Adipocyte (in vitro differentiated cells): ENCODE data around the gene CPZ.

ENCODE experiments used
- DNase-seq: peaks from one replicate; pipeline ENCODE4 v3.0.0-alpha.2; 2015; ENCODE audit warnings: low read depth
- H3K27me3 ChIP-seq: replicated peaks from 2 replicates; pipeline ENCODE4 v1.7.0; 2013; ENCODE audit warnings: mild to moderate bottlenecking, low read length, moderate library complexity; ENCODE audit not compliant: control insufficient read depth, insufficient read depth
- H3K36me3 ChIP-seq: 2 replicates; pipeline ENCODE4 v1.7.0; 2013; ENCODE audit warnings: low read length, mild to moderate bottlenecking, moderate library complexity; ENCODE audit not compliant: control insufficient read depth, insufficient read depth, severe bottlenecking
- H3K4me1 ChIP-seq: 2 replicates; pipeline ENCODE4 v1.7.0; 2013; ENCODE audit warnings: mild to moderate bottlenecking, low read length, moderate library complexity; ENCODE audit not compliant: control insufficient read depth, insufficient read depth
- H3K4me3 ChIP-seq: 2 replicates; pipeline ENCODE4 v1.7.0; 2013; ENCODE audit warnings: mild to moderate bottlenecking, low read length, moderate library complexity
- H3K9ac ChIP-seq: 2 replicates; pipeline ENCODE4 v1.7.0; 2013; ENCODE audit warnings: mild to moderate bottlenecking, low read length, moderate library complexity
- H3K9me3 ChIP-seq: 2 replicates; pipeline ENCODE4 v1.7.0; 2013; ENCODE audit warnings: mild to moderate bottlenecking, low read length, moderate library complexity; ENCODE audit not compliant: control insufficient read depth

Gene CPZ

DNA sequence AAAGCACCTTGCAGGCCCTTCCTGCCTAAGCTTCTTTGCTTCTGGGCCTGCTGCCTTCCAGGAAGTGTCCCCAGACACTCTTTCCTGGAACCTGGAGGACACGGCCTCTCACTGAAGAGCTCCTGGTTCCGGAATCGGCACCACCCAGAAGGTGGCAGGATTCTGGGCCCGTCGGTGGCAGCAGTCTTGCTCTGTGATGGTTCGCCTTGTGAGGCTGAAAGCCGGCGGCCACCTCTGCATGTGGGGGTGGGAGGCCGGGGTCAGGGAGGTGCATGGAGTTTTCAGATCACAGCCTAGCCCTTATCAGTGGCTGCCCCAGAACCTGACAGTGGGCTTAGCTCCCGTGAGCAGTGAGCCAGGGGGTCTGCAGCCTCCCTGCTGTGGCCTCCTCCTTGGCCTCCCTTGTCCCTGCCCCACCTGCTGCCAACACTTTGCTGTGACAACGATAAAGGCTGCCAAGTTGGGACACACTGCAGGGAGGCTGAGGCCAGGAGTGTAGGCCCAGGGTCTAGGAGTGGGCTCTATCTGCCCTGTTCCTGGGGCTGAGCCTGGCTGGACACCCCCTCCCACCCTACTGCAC is 43.1 kb upstream of the CPZ start:
- Histone ChIP-seq H3K36me3 (no peaks in the 10 kb centered on the region), H3K9me3 (peaks cover 5% of the 10 kb centered on the region), H3K4me1 (no peaks in the 10 kb centered on the region), H3K9ac (no peak overlapping the region), H3K27me3 (peaks cover 5% of the 10 kb centered on the region), H3K4me3 (no peak overlapping the region)
- DNase-seq = no peak

DNA sequence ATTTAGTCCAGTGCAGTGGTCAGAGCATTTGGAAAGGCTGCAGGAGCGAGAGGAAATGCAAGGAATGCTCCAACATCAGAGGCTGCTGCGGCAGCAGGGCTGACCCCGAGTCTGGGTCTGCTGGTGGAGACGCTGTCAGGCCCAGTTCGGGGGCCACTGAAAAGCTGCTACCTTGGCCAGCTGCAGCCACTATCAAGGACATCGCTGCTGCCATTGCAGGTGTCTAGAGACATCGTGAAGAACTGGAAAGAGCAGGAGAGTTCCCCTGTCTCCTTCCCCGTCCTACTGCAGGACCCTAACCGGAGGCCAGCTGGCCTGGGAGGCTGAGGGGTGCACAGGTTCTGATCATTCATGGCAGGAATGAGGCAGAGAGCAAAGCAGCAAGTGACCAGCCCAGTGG is 41.9 kb upstream of the CPZ start:
- Histone ChIP-seq H3K9me3 (peaks cover 5% of the 10 kb centered on the region), H3K4me1 (no peaks in the 10 kb centered on the region), H3K9ac (no peak overlapping the region), H3K27me3 (peaks cover 5% of the 10 kb centered on the region), H3K4me3 (no peak overlapping the region), H3K36me3 (no peaks in the 10 kb centered on the region)
- no peak for DNase-seq

DNA sequence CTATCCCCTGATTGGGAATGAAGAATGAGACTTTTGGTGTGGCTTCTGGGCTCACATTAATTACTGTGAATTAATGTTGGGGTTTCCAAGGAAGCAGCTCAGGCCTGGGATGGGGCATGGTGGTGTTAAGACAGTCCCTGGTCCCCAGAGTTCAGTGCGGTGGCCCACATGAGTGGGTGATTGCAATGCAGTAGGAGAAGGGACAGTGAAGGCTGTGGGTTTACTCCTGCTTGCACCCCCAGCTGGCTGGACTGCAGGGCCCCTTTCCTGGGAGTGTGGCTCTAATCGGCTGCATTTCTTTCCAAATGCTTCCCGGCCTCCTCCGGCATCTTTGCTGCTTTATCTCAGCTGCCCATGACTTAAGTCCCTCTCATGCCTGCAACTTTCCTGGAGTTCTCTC is 40.5 kb upstream of the CPZ start:
- H3K4me1 ChIP-seq = peaks cover 9% of the 10 kb centered on the region
- no peak overlapping the region for H3K9ac ChIP-seq
- no peaks in the 10 kb centered on the region for H3K36me3 ChIP-seq
- DNase-seq = no peak
- H3K4me3 ChIP-seq = no peak overlapping the region
- H3K9me3 ChIP-seq = peaks cover 5% of the 10 kb centered on the region
- peaks cover 5% of the 10 kb centered on the region for H3K27me3 ChIP-seq

DNA sequence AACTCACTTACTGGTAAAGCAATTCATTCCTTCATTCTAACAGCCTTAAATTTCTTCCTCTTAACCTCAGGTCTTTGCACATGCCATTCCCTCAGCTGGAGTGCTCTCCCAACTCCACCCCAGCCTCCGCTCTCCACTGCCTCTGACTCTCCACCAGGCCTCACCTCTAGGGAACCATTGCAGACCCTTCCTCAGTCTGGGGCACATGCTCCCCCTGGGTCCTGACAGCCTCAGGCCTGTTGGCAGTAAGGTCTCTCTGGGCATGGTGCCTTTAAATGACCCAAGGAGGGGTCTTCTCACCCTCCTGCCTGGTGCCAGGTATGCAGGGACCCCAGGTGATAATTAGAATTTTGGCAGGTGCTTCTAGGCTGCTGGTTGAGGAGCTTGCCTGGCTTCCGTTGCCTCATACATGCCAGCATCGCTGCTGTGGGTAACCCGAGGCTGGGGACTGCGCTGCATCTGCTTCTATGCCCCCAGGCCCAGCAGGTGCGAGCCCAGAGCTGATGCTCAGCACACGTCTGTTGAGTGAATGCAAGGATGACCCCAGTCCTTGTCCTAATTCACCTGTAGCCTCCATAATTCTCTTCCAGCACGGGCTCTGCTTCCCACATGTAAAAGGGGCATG is 39.9 kb upstream of the CPZ start:
- Histone ChIP-seq H3K9ac (no peak overlapping the region), H3K4me1 (peaks cover 10% of the 10 kb centered on the region), H3K27me3 (peaks cover 5% of the 10 kb centered on the region), H3K4me3 (no peak overlapping the region), H3K36me3 (no peaks in the 10 kb centered on the region), H3K9me3 (peaks cover 5% of the 10 kb centered on the region)
- no peak for DNase-seq

DNA sequence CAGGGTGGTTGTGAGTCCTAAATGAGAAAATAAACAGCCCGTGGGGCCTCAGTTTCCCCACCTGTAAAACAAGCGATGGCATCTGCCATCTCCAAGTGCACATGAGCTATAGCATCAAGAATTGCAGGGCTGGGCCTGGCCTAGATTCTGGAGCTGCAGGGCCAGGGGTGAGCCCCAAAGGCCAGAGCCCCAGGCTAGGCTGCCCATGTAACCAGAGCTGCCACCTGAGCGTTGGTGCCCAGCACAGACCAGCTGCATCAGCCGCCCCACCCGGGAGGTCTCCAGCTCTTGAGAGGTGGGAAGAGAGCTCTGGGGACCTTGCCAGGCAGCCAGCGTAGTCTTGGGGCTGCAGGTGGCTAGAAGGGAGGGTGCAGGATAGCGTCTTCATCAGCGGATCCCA is 39.3 kb upstream of the CPZ start:
- Histone ChIP-seq H3K9ac (no peak overlapping the region), H3K36me3 (no peaks in the 10 kb centered on the region), H3K9me3 (peaks cover 5% of the 10 kb centered on the region), H3K27me3 (peaks cover 5% of the 10 kb centered on the region), H3K4me1 (peaks cover 10% of the 10 kb centered on the region), H3K4me3 (no peak overlapping the region)
- DNase-seq = no peak

DNA sequence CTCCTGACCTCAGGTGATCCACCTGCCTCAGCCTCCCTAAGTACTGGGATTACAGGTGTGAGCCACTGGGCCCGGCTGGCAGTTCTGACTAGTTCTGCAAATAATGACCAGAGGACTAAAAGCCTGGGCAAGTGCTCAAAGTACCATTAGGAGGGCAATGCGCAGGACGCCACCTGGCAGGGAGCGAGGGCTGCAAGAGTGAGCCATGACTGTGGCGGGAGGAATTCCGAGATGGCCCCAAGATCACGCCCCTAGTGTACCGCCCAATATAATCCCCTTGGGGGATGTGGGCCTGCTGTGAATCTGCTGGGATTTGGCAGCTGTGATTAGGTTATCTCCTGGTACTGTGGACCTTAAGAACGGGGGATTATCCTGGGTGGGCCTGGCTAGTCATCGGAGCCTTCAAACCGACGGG is 38.6 kb upstream of the CPZ start:
- H3K4me3 ChIP-seq = no peak overlapping the region
- H3K27me3 ChIP-seq = peaks cover 5% of the 10 kb centered on the region
- peaks cover 5% of the 10 kb centered on the region for H3K9me3 ChIP-seq
- H3K4me1 ChIP-seq = peaks cover 10% of the 10 kb centered on the region
- DNase-seq = no peak
- H3K9ac ChIP-seq = no peak overlapping the region
- H3K36me3 ChIP-seq = no peaks in the 10 kb centered on the region

DNA sequence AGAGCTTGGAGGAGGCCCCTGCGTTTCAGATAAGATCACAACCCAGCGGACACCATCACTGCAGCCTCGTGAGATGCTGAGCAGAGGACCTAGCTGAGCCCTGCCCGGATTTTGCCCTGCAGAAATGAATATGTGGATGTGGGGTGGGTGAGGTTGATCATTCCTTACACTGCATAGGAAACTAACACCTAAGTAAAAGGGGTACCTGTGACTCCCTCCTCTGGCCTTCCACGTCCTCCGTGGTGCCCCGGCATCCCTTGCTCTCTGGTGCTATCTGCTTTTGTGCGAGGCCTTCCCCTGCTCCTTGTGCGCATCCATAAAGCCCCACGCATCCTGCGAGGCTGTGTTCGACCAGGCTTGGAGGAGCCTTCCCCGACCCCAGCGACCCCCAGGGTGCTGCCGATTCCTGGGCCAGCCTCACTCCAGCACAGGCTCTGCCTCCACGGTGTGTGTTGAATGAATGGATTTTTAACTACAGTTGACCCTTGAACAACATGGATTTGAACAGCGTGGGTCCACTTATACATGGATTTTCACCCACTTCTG is 37.9 kb upstream of the CPZ start:
- Histone ChIP-seq H3K9ac (no peak overlapping the region), H3K9me3 (peaks cover 5% of the 10 kb centered on the region), H3K36me3 (no peaks in the 10 kb centered on the region), H3K27me3 (peaks cover 5% of the 10 kb centered on the region), H3K4me1 (peaks cover 10% of the 10 kb centered on the region), H3K4me3 (no peak overlapping the region)
- no peak for DNase-seq

DNA sequence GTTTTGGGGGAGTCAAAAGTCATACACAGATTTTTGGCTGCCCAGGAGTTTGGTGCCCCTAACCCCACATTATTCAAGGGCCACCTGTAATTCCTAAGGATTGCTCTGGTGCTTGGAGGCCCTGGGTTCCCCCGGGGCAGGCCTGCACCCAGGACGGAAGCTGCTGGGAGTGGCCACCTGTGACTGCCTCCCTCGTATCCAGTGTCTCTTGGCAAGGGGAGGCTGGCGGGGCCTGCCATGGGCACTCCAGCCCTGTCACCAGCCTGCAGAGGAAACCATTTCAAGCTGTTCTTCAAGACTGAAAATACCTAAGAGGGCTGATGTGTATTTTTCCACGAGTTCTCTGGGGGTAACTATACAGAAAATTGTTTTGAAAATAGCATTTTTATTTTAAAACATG is 36.8 kb upstream of the CPZ start:
- no peak overlapping the region for H3K4me3 ChIP-seq
- H3K9me3 ChIP-seq = peaks cover 5% of the 10 kb centered on the region
- DNase-seq = no peak
- peaks cover 3% of the 10 kb centered on the region for H3K27me3 ChIP-seq
- H3K9ac ChIP-seq = no peak overlapping the region
- no peaks in the 10 kb centered on the region for H3K36me3 ChIP-seq
- H3K4me1 ChIP-seq = peaks cover 10% of the 10 kb centered on the region

DNA sequence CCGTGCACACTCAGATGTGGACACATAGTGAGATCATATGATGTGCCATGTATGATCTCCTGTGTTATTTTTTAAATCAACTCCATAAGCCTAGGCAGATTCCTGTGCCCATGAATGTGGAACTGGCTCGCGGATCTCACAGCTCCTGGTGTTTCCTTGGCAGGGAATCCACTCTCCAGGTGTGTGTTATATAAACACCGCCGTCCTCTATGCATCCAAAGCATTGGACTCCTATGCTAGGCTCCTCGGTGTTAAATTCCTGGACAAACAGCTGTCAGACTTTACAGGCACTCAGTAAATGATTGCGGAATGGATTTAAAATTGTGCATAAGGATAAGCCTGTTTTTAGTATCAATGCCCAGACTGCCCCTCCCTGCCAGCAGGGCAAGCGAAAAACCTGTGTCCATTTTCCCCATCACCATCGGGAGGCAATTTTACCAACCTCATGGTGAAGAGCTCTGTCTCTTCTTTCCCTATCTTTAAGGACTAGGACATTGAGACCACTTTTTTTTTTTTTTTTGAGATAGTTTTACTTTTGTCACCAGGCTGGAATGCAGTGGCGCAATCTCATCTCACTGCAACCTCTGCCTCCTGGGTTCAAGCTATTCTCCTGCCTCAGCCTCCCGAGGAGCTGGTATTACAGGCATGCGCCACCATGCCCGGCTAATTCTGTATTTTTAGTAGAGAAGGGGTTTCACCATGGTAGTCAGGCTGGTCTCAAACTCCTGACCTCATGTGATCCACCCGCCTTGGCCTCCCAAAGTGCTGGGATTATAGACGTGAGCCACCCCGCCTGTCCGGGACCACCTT is 36.0 kb upstream of the CPZ start:
- Histone ChIP-seq H3K9me3 (peaks cover 2% of the 10 kb centered on the region), H3K27me3 (no peaks in the 10 kb centered on the region), H3K4me3 (no peak overlapping the region), H3K36me3 (no peaks in the 10 kb centered on the region), H3K9ac (no peak overlapping the region), H3K4me1 (peaks cover 14% of the 10 kb centered on the region)
- peak; percentile 46 for DNase-seq

DNA sequence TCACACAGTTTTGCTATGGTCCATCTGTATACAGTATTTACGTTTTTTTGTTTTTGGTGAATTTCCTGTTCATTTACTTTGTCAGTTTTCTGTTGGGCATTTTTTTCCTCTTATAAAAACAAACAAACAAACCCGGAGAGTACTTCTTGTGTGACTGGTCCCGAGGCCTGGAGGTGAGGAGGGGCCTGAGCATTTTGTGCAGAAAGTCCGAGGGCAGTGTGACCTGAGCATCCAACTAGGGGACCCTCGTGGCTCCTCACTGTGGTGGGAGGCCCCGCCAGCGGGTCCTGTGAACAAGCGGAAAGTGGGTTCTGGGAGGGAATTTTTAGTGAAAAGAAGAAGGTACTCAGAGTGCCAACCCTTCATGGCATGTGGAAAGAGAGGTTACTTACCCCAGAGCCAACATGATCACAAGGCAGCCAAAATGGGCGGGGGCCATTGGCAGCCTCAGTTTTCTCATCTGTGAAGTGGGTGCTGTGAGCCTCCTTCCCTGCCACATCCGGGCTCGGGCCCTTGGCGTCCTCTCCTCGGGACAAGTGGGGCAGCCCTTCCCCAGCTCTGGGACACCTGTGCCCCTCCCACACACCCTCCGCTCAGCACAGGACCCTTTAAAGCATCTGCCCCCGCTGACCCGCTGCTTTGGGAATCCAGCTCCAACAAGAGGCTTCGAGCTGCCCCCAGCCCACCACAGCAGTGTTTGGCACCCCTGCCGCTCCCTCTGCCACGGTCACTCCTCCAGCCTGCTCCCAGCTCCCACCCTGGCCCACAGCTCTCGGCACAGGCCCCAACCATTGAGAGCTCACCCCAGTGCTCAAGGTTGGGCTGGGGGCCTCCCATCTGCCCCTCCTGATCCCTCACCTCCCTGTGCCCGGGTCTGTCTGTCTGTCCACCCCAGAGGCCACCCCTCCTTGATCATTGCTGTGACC is 35.2 kb upstream of the CPZ start:
- no peak overlapping the region for H3K4me3 ChIP-seq
- no peak overlapping the region for H3K9ac ChIP-seq
- no peaks in the 10 kb centered on the region for H3K36me3 ChIP-seq
- H3K27me3 ChIP-seq = no peaks in the 10 kb centered on the region
- H3K4me1 ChIP-seq = peaks cover 14% of the 10 kb centered on the region
- DNase-seq = no peak
- no peaks in the 10 kb centered on the region for H3K9me3 ChIP-seq
